Renal pelvis (tissue), 4 donors: ENCODE measurements around the gene CIPC. TPM values are rescaled to one million over a fixed set of nuclear protein-coding genes. Genes with fewer than 3 reads are reported as not detected.

Experiments used
- DNase-seq: peaks from one replicate; pipeline ENCODE4 v3.0.0-alpha.2; 2013
- polyA plus RNA-seq, 3 donors: library from polyadenylated mRNA; unstranded; fragments of 120-200 nt; gene quantifications; one replicate each; pipeline ENCODE4 v1.2.1, GENCODE V29; 2013; ENCODE audit not compliant: insufficient read length in 3 of 3

Gene CIPC
- polyA plus RNA-seq, 3 donors, result 19.6 to 26.7 (median 24.5) TPM

DNA sequence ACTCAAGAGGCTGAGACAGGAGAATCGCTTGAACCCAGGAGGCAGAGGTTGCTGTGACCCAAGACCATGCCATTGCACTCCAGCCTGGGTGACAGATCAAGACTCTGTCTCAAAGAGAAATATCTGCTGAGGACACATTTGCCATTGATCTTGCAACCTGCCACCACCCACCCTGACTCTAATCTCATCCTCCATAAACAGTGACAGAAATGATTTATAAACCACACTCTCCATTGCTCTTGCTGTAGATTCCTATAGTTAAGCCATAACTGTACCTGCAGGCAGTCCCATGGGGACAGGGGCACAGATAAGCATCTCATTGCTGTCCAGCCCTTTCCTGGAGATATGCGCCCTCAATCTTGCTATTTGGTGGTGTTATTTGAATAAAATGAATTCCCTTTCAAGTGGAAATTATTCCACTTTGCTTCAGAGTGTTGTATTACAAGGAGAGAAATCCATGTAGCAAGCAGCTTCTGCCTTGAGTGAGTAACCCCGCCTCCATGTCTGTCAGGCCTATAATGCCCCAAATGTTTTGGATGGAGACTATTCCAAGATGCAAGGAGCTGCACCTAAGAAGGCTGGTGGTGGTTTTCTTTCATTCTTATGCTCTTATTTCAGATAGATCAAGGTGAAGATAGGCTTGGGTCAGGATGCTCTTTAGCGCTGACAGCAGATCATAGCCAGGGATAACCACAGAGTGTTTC, 46.5 kb downstream of the CIPC start:
- DNase-seq, result no peak

DNA sequence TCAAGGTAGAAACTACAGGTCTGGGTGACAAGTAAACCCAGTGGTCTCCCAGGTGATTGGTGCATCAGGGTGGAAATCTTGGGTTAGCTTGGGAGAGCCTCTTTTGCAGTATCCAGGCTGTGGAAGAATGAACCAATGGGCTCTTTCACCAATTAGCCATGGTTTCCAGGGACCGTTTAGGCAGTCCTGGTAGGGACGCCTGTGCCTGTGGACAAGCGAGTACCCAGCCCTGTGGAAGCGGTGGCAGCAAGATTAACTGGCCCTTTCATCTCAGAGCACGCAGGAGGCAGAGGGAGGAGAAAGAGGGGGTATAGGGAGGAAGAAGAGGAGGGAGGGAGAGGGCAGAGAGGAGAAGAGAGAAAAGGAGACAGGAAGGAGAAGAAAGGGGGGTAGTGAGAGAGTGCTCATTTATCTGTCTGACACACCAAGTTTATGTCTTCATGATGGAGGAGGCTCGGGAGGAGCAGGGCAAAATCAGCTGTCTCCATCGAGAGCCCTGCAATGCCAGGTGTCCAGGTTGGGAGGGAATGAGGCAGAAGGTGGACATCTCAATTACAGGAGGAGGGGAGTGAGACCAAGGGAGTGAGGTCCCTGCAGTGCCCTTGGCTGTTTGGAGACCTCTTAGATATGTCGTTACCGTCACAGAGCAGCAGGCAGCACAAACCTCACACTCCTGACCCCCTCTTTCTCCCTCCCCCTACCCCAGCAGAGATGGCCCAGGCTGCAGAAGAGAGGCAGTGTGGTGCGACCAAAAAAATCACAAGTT, 48.1 kb downstream of the CIPC start:
- no peak for DNase-seq

DNA sequence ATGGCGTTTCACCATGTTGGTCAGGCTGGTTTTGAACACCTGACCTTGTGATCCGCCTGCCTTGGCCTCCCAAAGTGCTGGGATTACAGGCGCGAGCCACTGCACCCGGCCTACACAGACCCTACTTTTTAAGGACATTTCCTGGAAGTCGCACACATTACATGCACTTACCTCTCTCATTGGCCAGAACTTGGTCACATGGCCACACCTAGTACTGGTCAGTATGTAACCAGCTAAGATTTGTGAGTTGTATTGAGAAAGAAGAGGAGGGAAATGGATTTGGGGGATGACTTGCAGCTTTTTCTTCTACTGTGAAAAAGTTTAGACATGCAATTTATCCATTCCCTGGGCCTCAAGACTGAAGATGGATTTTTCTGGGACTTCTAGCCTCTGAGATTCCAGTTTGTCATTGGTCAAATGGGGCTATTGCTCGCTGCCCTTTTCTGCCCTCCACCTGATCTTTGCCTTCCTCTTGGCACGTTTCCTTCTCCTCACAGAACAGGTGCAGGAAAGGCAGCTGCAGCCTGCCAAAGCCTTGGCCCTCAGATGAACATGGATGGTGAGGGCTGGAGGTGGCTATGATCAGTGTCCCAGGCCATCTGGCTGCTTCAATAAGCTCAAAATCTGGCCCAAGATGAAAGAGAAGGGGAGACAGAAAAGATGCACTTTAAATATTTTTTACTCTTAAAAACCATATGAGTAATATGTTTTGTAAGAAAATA, 50.6 kb downstream of the CIPC start:
- DNase-seq, result no peak

DNA sequence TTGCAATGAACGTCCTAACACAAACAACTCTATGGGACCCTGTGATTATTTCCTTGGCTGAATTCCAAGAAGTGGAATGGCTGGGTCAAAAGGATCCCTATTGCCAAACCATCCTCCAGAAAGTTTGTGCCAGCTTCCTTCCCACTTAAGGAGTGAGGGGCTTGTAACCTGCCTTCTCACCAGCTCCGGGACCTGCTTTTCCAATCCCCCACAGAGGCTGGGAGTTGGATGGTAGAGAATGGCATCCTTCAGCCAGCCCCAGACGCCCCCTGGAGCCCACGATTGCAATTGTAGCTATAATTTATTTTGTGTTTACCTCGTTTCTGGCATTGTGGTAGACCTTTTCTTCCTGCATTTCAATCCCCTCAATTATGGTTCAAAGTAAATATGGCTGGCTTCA, 53.2 kb downstream of the CIPC start:
- no peak for DNase-seq

DNA sequence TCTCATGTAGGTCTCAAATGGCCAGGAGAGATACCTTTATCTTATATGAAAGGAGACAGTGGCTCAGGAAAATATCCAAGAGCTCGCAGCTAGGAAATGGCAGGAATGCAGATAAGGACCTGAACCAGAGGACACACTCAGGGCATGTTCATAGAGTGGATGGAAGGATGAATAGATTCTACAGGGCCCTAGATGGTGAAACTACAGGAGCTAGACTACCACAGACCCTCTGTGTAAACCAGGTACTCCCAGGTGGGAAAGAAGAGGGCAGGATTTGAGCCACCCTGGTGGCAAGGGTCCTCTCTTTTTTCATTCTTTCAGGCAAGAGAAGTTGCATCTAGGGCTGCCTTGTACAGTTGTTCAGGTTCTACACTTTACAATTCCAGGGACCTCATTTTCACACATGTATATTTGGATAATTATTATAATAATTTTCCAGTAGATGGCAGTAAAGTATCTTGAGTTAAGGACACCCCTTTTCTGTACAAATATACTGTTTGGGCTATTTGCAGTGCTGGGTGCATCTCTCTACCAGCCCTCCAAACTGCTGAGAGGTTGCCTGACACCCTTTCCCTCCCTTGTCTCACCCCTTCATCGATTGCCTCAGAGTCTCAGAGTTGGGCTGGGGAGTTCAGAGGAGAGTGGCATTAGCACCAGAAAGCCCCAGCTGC, 54.0 kb downstream of the CIPC start:
- DNase-seq, result no peak

DNA sequence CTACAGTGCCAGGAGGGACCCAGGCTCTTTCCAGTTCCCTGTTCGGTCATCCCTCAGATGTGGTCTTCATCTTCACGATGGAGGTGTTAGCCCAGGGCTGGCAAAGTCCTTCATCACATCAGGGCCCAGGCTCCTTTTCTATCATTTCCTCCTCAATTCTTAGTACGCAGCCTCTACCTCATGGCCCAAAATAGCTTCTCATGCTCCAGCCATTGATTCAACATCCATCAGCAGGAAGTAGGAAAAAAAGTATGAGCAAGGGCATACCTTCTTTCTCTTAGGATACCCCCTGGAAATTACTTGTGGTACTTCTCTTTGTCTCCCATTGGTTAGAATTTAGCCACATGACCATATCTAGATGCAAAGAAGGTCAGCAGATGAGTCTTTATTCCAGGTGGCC, 55.7 kb downstream of the CIPC start:
- no peak for DNase-seq

DNA sequence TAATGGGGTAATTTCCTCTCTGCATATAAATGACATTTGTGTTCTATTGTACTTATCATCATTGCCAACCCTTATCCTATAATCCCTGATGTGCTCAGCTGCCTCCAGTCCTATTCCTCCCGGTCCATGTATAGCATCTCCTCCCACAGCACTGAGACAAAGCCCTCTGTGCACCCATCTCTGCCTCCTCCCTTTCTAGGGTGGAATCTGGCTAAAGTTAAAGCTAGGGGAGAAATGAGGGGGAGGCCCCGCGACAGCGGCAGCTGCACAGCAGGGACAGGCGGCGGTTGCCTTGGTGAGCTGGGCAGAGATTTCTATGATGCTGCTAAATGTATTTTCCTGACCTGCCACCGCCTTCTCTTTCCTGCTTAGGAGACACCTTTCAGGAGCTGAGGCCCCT, 56.4 kb downstream of the CIPC start:
- no peak for DNase-seq

DNA sequence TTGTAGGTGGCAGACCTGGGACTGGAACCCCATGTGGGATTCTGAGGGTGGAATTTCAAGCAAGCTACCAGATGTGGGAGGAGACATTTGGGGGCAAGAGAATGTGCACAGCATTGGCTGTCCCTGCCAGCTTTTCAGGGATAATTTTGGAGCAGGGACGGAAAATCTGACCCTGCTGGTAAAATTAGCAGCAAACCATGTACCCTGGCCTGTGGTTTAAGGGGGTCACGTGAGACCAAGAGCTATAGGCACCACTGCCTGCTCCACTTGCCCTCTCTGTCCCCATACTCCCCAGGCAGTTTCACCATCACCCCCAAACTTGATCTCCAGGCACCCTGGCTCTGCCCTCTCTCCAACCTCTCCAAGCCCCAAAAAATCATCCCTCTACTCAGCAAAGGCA, 57.0 kb downstream of the CIPC start:
- DNase-seq, result no peak

DNA sequence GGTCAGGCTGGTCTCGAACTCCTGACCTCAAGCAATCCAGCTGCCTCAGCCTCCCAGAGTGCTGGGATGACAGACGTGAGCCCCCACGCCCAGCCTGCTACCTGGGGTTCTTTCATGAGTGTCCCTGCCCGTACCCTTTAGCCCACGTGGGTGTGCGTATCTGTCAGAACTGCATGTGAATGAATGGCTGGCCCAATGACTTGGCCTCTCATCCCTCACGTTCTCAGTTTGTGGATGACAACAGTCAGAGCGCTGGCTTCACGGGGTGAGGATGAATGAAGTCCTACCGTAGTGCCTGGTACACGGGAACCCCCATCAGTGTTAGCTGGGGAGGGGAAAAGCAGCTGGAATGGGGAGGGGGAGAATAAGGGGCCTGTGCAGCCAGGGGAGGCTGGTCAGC, 59.7 kb downstream of the CIPC start:
- no peak for DNase-seq

DNA sequence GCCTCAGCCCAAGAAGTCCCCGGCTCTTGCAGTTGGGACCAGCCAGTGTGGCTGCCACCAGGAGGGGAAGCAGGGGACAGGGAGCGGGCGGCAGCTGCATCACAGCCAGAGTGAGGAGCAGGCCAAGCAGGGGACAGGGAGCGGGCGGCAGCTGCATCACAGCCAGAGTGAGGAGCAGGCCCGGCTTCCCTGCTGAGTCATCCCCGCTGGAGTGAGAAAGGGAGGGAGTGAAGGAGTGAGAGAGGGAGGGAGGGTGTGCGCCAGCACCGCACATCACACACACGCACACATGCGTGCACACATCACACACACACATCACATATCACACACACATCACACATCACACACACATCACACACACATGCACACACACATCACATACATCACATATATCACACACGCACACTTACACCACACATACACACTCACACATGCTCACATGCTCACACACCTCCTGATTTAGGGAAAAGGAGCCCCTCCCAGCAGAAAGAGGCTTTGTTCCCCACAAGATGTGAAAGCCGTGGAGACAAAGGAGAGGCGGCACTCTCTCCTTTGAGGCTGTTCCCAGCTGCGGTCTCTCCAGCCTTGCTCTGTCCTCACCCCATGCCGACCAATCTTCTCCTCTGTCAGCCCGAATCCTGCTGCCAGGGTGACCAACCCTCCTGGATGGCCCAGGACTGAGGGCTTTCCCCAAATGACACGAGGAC, 60.3 kb downstream of the CIPC start:
- no peak for DNase-seq

DNA sequence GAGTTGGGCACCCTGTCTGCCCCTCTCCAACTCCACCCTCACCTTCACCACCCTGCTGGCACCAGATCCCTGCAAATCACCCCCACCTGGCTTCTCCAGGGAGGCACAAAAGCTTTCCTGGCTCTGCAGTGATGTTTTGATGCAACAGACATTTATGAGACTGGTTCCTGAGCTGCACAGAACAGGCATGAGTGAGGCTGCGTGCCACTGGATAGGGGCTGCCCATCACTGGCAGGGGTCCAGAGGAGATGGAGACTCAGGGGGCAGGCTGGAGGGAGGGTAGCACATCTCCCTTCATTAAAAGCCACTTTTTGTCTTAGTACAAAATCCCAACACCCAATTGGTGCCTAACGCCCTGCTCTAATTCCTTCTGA, 60.8 kb downstream of the CIPC start:
- no peak for DNase-seq

DNA sequence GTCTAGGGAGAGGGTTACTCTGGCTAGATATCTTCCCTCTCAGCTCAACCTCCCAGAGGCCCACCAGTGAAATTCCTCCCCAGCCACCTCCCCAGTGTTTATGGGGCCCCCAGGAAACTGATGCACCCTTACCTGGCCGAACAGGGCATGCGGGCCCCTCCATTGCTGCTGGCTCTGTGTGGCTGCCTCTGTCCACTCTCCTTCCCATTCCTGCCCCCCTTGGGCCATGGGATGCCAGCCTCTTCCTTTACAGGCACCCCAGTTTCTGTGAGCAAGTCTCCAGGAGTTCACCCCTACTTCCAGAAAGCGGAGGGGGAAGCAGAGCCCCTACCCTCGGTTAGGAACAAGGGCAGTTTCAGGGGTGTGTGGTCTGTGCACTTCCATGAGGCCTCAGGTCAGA, 63.0 kb downstream of the CIPC start:
- DNase-seq, result no peak

Other genes with a start within 250 kb of the CIPC start
- gene IRF2BPL, start 69.5 kb upstream of the CIPC start, polyA plus RNA-seq, result 10 to 100 TPM; 43.2 to 62.1 (median 50.6) TPM
- gene ZDHHC22, start 43.5 kb downstream of the CIPC start, polyA plus RNA-seq, result under 1 TPM; 0.19 to 0.64 (median 0.58) TPM
- gene TMEM63C, start 83.5 kb downstream of the CIPC start, polyA plus RNA-seq, result 1 to 10 TPM; 2.2 to 2.6 (median 2.4) TPM
- gene NGB, start 172.9 kb downstream of the CIPC start, polyA plus RNA-seq, result not detected
- 10 to 100 TPM; 36.6 to 54.2 (median 44.1) TPM for gene POMT2, start 222.6 kb downstream of the CIPC start, polyA plus RNA-seq
- gene GSTZ1, start 222.8 kb downstream of the CIPC start, polyA plus RNA-seq, result 10 to 100 TPM; 31.8 to 33.6 (median 33.5) TPM